GDM1 (cell line): ENCODE results near the gene MSRB1.
"Not testable (repeated sequence)": the region's sequence is repeated elsewhere in the genome, so short reads cannot be mapped to it uniquely, and the experiment has no call there.

Source experiments
- DNase-seq: peaks from one replicate; lab custom pipeline; 2025; lab: John Stamatoyannopoulos, UW

Gene MSRB1

DNA sequence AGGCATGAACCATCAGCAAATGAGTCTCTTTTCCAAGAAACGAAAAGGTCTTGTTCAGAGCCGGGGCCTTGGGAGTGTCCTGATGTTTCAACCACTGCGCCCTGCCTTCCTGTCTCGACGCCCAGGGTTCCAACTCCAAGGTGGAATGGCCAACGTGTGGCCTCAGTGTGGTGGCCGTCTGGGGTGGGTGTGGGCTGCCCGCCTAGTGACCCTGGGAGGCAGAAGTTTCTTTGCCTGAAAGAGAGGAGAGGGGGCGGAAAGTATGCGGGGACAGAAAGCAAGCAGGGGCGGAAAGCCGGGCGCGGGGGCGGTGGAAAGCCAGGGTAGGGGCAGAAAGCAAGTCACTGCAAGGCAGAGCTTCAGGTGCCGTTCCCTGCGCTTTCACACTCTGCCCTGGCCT is 4.1 kb downstream of the MSRB1 start:
- no peak for DNase-seq

DNA sequence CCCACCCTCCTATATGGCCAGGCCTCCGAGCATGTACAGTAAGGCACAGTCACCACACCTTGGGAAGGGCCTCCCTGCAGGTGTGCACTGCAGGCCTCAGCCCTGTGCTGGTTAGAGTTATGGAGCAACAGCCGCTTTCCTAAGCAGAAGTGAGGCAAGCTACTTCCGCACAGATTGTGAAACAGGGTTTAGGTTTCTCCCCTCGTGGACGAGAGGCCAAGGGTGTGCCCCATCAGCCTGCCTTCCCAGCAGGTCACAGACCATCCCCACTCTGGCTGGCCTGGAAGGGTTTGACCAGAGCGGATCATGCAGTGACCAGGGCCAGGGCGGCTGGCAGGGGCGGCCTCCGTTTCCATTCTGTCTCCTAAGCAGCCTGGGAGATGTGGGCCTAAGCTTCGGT is 4.7 kb downstream of the MSRB1 start:
- DNase-seq, result no peak

DNA sequence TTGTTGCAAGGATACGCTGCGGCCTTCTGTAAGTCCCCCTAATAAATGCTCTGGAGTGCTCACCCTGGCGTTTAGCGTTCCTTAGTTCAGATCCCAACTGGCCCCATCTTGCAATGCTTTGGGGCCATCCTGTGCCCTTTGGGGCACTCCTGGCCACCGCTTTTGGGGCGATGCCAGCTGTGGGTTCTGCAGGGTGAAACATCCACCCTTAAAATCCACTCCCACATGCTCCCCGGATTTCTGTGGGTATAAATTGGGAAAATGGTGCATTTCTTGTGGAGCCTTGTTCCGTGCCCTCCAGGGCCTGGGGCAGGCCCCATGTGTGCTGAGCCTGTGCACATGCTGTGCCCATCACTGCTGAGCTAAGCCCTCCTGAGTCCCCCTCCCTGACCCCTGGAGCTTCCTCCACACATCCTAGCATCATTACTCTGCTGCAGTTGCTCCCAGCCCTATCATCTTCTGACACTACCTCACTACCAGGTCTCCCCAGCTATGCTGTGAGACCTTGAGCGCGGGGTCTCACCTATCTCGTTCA is 6.0 kb downstream of the MSRB1 start:
- no peak for DNase-seq

DNA sequence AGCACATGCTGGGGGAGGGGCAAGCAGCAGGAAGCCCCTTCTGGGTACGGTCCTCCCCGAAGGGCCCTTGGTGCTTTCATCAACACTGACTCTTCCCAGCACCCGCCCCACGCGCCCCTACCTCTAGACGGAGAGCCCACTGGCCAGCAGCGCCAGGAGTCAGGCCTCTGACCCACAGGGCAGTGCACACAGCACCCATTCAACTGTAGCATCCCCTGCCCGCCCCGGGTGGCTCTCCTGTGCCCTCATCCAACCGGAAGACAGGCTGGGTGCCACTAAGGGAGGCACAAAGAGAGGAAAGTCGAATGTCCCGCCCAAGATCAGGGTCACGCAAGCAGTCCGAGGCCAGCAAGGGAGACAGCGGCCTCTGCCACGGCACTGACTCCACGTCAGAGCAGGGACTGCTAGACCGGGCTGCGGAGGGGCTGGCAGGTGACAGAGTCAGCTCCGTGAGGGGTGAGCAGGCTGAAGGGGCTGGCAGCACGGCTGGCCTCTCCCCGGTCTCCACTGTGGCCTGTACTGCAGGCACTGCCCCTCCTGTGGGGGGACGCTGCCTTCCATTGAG is 9.8 kb downstream of the MSRB1 start:
- no peak for DNase-seq

DNA sequence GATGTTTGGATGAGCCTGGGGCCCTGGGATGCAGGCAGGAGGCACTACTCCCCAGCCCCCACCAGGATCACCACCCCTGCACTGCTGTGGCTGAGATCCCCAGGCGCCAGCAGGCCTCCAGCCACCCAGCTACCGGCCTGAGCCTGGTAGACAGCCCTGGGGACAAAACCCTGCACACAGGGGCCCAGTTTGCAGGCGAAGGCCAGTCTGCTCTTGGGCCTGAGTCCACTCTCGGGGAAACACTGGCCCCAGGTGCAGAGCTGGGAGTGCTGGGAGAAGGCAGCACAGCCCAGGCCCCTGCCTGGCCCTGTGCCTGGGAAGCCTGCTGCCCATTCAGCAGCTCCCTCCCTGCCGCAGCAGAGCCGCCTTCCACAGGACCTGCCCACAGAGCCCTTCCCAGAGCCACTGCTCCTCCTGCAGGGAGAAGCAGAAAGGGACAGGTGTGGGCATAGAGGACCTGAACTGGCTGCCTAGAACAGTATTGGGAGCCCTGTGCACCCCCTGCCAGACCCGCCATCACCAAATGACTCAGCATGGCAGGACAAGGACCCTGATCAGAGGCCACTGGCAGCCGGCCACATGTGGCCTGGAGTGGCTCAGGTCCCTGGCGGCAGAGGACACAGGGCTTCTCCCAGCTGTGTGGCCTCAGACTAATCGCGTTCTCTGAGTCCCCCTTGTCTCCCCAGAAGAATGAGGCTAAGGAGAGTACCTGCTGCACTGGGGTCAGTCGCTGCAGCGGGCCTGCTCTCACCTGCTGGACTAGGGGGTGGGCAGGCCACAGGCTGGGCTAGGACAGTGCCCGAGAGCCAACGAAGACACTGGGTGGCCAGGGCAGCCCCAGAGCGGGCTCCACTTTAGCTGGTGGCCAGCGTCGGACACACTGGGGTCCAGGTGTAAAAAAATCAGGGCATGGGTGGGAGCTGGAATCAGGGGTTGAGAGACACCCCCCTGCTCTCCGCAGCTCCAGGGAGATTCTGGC is 10.7 kb downstream of the MSRB1 start:
- no peak for DNase-seq

DNA sequence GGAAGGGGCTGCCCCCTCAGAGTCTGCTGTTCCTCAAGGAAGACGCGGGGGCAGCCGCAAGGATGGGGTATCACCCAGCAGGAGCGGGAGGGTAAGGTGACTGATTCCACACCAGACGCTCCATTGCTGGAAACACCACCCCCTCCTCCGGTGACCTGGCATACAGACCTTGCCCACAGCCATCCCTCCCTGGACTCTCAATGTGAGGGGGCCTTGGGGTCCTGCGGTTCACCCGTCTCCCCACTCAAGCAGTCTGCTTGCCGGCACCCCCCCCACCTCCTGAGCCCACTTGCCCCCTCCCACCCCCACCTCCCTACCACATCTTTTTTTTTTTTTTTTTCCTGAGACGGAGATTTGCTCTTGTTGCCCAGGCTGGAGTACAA is 12.7 kb downstream of the MSRB1 start:
- no peak for DNase-seq

DNA sequence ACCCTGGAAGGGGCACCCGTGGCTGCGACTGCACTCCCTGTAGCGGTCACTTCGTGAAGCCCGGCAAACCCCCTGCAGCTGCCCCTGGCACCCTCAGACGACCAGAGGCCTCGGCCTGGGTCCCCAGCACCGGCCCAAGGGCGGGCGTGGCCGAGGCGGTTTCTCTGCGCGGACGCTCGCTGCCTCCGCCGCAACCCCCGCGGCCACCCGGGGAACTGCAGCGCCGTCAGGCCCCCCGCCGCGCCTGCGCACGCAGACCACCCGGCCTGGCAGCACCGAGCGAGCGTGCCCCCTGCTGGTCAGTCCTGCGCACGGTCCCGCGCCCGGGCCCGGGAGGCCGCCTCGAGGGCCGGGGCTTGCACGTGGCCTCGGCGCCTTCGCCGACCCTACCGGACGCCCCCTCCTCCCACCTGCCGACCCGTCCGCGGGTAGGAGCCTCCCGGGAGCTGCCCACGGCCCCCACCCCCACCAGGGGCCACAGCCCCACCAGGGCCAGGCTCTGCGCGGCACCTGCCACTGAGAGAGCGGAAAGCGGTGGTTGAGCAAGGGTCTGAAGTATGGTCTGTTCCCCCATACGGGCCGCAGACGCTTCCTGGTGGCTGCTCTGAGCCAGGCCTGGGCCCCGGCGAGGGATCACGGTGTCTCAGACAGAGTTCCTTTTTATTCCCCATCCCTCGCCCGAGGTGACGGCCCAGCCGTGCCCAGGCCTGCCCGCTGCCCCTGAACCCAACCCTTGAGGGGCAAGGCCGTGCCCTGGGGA is 13.2 kb downstream of the MSRB1 start:
- peak; percentile 83 for DNase-seq

DNA sequence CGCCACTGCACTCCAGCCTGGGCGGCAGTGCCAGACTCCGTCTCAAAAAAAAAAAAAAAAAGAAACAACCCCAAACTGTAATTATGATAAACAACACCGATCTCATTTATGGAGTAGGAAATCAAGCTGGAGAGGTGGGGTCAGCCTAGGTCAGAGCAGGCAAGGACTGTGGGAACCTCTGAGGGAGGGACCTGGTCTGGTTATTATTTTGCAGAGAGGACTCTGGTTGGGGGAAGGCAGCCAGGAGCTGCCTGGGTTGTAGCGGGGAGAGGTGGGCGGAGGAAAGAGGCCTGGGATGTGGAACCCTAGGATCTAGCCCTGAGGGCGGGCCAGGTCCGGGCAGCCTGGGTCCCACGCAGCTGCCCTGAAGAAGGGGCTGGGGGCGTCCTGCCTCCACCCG is 13.9 kb downstream of the MSRB1 start:
- no peak for DNase-seq

DNA sequence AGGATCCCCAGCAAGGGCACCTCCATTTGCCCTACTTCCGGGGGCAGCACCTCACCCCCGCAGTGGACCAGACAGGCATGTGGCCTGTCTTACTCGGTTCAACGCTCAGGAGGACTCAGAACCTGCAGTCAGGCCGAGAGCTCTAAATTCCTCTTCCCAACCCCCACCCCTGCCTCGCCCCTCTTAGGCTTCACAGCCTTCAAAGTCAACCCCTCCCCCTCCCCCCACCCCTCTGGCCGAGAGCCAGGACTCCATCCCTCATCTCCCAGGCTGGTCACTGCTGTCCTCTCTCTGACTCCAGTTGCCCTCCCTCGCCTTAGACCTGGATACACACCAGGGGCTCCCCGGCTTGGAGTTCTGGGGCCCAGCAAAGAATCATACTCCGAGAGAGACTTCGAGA is 16.7 kb downstream of the MSRB1 start:
- no peak for DNase-seq

DNA sequence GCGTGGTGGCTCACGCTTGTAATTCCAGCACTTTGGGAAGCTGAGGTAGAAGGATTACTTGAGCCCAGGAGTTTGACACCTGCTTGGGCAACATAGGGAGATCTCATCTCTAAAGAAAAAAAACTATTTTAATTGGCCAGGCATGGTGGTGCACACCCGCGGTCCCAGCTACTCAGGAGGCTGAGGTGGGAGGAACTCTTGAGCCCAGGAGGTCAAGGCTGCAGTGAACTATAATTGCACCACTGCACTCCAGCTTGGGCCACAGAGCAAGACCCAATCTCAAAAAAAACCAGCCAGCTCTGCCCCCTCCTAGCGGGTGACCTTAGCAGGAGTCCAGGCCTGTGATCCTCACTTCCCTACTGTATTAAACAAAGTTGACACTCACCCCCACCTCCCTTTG is 18.9 kb downstream of the MSRB1 start:
- no peak for DNase-seq

DNA sequence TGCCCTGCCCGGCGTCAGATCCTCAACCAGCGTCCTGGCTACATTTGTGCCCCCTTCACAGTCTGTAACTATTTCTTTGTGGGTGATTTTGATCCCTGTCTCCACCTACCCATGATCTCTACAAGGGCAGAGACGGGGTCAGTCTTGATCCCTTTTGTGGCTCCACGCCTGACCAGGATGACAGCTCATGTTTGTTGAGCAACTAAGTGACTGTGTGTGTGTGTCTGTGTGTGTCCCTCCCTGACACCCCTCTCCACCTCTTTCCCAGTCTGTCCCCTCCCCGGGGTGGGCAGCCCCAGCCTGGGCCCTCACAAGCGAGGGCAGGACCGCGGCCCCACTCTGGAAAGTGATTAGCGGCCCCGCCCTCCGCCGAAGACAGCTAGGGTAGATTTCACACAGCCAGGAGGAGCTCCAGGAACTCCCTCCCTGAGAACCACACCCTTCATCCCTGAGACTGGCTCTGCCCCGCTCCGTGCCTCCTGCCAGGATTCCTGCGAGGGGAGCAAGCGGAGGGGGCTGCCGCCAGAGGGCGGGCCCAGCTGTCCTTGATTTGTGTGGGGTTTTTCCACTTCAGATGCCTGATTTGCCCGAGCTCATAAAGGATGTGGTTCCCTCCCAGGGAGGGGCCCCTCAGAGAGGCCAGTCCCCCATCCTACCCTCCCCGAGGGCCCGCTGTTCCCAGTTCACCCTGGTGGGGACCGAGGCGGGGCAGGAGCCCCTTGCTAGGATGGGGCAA is 19.5 kb downstream of the MSRB1 start:
- DNase-seq, result no peak

DNA sequence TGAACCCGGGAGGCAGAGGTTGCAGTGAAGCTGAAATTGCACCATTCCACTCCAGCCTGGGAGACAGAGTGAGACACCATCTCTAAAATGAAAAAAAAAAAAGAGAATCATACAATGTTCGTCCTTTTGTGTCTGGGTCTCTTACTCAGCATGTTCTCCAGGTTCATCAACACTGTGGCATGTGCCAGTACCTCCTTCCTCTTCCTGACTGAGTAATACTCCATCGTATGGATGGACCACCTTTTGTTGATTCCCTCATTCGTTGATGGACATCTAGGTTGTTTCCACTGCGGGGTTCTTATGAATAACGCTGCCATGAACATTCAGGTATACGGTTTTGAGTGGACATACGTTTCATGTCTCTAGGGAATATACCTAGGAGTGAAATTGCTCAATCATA is 20.6 kb downstream of the MSRB1 start:
- no peak for DNase-seq

DNA sequence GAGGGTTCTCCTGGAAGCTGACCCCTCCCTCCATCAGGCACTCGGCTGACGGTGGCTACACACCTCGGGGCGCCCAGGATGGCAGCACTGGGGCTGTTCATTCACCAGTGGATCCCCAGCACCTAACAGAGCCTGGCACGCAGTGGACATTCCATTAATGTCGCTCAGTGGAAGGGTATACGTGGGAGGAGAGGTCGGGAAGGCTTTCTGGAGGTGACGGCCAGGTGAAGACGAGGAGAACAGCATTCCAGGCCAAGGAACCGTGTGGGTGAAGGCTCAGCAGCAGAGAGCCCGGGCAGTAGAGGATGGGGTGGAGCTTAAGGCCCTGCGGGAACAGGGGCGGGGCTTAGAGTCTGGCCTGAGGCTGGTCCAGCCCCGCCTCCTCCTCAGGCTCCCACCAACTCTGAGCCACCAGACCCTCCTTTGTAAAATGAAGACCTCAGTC is 22.2 kb downstream of the MSRB1 start:
- no peak for DNase-seq

DNA sequence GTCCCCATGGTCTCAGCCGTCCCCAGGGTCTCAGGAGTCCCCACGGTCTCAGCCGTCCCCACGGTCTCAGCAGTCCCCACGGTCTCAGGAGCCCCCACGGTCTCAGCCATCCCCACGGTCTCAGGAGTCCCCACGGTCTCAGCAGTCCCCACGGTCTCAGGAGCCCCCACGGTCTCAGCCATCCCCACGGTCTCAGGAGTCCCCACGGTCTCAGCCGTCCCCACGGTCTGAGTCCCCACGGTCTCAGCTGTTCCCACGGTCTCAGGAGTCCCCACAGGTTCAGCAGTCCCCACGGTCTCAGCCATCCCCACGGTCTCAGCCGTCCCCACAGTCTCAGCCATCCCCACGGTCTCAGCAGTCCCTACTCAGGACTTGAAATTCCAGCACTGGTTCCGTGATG is 22.9 kb downstream of the MSRB1 start:
- DNase-seq, result not testable (repeated sequence)

DNA sequence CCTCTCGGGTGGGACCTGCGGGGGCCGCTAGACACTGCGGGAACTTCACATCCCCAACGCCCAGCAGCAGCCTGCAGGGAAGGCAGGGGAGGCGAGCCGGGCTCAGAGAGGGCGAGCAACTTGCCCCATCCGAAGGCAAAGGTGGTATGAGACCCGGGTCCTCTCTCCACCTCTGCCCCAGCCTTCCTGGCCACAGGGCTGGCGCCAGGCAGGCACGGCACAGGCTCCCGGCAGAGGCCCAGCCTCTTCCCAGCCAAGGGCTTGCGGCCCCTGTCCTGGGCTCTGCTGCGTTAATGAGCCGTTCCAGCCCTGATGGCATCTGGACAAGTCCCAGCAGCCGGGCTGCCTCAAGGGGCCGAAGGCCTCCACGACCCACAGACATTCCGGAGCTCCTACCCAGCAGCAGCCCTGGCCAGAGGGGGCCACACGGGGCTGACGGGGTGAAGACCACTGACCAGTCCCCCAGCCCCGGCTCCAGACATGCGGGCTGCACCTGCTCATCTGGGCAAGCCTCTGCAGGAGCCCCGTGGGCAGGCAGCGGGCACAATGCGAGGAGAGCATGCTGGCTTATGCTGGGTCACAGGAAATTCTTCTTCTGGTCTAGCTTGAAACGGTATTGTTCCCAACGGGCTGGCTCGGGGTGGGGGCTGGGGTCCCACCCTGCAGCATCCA is 23.5 kb downstream of the MSRB1 start:
- DNase-seq, result no peak

DNA sequence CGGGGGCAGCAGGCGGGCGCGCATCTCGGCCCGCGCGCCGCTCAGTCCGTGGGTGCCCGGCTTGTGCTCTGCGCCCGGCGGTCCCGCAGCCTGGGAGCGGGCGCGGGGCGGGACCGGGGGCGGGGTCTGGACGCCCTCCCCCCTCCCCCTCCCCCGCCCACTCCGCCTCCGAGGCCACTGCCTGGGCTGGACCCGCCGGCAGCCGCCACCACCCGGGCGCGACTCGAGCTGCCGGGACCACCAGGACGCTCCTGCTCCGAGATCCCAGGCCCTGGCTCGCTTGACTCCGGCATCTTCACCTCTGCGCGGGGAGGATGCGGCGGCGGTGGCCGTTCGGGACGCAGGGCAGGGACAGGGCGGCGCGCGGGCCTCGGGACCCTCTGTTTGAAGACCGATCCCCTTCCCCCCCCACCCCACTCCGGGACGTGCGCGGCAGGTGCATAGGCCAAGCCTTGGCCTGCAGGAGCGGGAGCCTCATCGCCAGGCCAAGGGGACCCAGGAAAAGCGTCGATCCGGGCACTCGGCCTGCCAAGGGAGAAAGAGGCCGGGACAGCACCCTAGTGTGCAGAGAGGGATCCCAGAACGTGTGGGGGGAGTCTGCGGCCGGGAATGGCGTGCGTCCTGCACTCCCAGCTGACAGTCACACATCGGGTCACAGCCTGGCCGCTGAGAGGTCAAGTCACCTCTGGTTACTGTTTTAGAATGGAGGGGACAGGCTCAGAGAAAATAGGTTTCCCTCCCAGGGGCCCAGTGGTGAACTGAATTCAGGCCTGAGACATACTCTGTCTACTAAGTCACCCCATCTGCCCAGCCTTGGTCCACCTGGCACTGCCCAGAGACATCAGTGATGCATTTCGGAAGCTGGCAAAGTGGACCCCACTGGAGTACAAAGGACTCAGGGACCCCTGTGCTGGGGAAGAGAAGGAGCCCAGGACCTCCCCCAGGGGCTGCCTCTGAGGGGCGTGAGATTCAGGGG is 24.4 kb downstream of the MSRB1 start, which contains the start of gene HS3ST6:
TSS of gene HS3ST6 (minus strand) at position 65 of the 976 bp plus-strand sequence. CDS start 92 bp downstream, outside the sequence.
- no peak for DNase-seq

DNA sequence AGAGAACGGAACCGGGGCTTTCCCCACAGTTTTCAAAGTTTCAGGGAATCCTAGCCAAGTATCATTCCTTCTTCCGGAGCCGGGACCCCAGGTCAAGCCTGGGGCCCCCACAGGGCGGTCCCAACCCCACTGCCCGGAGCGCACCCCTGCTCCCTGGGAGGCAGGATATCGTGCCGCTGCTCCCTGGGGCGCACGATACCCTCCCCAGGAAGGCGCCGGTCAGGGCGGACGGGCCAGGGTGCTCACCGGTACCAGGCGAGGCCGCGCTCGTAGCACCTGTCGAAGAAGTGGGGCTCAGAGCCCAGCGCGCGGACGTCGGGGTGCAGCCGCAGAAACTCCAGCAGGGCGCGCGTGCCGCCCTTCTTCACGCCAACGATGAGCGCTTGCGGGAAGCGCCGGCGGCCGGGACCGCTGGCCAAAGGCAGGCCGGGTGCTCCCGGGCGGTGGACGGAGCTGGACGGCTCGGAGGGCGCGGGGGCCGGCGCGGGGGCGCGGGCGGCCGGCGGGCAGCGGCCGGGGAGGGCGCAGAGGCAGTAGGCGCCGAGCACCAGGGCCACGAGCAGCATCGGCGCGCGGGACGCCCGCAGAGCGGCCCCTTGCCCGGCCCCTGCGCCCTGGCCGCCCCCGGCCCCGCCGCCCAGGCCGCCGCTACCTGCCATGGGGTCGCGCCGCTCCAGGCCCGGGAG is 25.2 kb downstream of the MSRB1 start:
- DNase-seq, result no peak

DNA sequence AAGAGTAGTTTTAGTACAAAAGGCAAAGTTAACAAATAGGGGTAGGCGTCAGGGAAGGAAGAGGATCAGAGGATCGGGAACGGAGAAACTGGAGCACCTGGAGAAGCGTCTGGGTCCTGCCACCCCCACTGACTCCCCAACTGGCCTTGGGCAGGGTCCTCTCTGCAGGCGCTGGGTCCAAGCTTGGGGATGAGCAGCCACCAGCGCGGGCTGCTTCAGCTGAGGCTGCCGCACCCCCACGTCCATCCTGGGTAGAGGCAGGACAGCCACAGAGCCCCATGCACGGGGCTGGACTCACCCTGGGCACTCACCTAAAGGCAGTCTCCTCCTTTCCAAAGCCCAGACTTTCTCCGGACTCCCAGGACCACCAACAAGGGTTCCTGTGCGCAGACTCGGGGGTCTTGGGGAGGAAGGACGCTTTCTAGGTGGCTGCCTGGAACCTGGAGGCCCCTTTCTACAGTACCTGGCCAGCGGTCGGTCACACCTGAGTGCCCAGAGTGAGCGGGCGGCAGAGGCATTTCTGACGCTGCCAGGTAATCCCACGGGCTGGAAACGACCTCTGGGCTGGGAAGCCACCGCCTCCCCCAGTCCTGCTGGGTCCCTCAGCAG is 25.8 kb downstream of the MSRB1 start:
- no peak for DNase-seq

DNA sequence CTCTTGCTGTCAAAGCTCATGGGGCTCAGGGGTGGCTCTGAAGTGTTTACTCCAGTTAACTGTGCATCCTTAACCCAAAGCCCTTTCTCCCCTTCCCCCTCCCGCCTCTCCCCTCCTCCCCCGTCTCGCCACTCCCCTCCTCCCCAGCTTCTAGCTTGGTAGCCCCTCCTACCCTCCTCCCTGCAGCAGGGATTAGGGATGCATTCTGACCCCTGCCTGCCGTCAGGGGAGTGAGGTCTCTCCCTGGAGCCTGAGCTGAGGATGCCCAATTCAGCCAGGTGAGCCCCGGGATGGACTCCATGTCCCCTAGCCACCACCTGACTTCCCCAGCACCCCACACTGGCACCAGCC is 26.4 kb downstream of the MSRB1 start:
- DNase-seq, result no peak
